Subcutaneous adipose tissue (tissue), 4 donors: Measurements from ENCODE around the gene FCHSD1. TPM values are rescaled to one million over a fixed set of nuclear protein-coding genes. Genes with fewer than 3 reads are reported as not detected.

Experiments used
- total RNA-seq, 4 donors: library from RNA; depleted of rRNA; stranded (reverse); fragments of >200 nt; gene quantifications; one replicate each; pipeline ENCODE4 v1.1.0, GENCODE V29; 2016
- TF ChIP-seq, protein P1 (sequence below): fragments of 450-650 bp; IDR thresholded peaks from one replicate; pipeline ENCODE4 v1.5.1; 2016; ENCODE audit warnings: low read depth, mild to moderate bottlenecking, control low read depth, antibody characterized with exemption, moderate library complexity

The FCHSD1 gene
- total RNA-seq, 4 donors from 2014 or later = 4.4 to 23.1 (median 16.3) TPM

DNA sequence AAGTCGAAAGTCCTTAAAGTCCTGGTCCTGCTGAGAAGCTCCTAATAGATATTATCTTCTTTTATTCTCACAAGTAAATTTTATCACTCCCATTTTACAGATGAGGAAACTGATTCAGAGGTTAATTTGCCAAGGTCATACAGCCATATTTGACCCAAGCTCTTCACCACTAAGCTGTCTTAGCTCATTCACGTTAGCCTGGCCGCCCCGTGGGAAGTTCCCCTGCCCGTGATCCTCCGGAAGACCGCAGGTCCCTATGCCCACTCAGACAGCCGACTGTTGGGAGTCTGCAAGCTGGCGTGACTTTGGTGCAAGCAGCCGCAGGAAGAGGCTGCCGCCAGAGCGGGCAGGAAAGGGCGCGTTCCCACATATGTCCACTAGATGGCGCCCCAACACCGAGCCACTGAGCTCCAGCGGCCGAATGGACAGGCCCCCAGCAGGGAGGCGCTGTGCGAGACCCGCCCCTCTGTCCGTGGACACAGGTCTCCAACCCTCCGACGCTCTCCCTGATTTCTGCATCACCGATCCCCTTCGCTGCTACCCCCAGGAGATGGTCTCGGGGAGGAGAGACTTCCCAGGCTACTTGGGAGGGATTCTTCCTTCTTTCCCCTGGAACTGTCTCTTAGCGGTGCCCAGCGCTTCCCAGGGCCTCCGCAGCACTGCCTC is 40.8 kb upstream of the FCHSD1 start:
- TF ChIP-seq, protein P1, sequence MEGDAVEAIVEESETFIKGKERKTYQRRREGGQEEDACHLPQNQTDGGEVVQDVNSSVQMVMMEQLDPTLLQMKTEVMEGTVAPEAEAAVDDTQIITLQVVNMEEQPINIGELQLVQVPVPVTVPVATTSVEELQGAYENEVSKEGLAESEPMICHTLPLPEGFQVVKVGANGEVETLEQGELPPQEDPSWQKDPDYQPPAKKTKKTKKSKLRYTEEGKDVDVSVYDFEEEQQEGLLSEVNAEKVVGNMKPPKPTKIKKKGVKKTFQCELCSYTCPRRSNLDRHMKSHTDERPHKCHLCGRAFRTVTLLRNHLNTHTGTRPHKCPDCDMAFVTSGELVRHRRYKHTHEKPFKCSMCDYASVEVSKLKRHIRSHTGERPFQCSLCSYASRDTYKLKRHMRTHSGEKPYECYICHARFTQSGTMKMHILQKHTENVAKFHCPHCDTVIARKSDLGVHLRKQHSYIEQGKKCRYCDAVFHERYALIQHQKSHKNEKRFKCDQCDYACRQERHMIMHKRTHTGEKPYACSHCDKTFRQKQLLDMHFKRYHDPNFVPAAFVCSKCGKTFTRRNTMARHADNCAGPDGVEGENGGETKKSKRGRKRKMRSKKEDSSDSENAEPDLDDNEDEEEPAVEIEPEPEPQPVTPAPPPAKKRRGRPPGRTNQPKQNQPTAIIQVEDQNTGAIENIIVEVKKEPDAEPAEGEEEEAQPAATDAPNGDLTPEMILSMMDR = no peak

DNA sequence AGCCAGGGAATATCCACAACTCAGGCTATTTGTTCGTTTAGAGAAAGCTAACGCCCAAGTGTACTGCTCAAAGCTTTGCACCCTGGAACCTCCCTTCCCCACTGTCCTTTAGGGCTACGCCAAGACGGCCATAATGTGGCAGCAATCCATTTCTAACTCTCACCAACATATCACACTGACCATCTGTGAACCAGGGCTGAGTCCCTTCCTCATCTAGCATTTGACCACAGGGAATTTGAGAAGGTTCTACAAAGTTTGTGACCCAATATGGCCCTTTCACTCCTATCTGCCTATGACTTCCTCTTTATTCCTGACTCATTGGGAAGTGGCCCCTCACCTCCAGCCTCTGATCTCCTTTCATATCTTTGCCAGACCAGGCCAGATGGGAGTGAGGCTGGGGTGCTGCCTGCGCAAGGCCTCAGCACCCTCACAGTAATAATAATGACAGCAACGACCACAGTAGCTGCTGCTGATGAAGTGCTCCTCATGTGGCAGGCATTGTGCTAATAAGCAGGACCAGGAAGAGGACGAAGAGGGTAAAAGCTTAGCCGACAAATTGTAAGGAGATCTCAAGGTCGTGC is 40.2 kb upstream of the FCHSD1 start:
- TF ChIP-seq, protein P1 = no peak

DNA sequence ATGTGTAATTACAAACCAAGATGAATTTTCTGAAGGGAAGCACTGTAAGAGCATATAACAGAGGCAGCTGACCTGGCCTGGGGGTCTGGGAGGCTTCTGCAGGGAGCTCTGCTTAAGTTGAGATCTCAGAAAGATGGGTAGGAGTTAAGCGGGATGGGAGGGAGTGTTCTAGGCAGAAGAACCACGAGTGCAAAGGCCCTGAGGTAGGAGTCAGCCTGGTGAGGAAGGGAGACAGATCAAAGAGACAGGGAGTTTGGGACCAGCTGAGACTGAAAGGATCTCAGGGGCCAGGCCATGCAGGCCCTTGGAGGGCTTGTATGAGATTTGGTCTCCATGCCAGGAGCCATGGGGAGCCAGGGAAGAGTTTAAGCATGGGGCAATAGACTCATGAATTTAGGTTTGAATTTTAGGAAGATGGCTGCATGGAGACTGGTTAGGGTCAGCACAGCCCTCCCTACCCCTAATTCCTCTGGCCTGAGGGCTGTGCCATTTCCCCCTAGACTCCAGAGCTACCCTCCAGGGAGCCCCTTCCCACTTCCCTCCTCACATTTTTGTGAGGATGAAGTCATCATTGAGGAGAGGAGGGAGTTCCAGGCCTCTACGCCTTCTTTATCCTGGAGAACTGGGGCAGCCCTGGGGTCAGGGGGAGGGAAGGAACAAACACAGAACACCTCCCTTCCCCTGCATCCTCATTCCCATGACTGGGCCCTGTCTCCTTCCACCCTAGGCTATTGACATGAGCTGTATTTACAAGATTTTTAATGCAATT is 35.6 kb upstream of the FCHSD1 start:
- TF ChIP-seq, protein P1 = no peak

DNA sequence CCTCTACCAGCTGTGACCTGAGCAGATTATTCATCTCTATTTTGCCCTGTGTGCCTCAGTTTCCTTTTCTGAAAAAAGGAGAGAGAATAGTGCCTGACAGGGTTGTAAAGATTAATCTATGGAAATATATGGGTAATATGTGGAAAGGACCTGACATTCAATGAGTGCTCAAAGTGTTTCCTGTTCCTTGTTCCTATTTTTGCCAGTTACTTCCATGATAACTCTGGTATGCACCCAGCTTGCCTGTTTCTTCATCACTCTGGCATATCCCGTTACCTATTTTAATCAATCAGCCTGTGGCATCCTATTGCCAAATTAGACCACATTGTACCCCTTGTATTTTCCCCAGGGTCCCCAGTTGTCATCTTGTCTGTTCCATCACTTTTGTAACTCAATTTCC is 34.4 kb upstream of the FCHSD1 start:
- TF ChIP-seq, protein P1 = no peak

DNA sequence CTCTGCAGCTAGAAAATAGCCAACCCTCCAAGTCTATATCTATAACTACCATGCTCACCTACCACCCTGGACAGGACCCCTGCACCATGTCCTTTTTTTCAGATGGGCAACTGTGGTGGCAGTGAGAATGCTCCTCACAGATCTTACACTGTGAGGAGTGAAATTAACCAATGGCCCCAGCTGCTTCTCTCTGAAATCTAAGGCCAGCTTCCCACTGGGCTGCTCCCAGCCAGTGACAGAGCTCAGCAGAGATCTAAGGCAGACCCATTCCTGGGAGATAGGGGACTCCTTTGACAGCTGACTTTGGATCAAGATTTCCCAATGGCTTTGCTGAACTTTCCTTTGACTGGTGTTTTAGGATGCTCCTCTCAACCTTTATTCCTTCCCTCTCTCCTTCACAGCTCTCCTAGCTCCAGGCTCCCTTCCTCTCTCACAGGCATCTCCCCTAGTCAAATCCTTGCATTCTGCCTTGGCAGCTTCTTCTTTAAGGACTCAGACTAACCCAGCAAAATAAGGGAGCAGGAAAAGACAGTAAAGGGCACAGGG is 32.5 kb upstream of the FCHSD1 start:
- TF ChIP-seq, protein P1 = no peak

DNA sequence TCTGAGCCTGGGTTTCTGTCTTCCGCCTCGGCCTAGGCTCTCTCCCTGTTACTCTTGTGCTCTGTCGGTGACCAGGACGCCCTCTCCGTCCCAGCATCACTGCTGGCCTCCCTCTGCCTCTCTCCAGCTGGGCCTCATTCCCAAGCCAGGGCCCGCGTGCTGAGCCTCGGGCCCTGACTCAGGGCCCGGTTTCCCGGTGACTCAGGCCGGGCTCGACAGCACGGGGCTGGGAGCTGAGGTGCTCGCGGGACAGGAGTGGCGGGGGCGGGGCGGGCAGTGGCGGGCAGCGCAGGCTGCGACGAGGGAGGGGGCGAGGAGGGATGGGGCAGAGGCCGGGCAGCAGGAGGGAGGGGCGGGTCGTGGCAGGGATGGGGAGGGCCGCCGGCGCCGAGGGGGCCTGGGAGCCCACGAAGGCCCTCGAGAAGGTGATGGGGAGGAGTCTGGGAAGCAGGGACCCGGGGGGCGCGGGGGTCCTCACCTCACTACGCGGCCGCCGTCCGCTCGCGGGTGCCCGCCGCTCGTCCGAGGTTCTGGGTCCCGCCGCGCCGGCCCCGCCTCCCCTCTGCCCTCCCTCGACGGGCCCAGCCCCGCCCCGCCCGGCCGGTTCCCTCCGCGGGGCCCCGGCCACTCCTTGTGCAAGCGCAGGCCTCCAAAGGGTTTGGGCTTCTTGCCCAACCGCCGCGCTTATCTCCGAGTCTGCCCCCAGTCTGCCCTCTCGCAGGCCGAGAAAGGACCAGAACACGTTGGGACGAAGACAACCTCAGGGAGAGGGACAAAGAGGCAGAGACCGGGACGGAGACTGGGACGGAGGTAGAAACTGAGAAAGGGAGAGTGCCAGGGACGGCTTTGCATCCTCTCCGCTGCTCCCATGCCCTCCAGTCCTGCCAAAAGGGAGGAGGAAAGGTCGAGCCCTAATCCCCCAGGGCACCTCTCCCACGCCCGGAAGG is 30.8 kb upstream of the FCHSD1 start, which contains the start of gene ARAP3:
ARAP3 (minus strand) TSS at position 536 of the 947 bp plus-strand sequence. CDS start 1,744 bp downstream, outside the sequence.
- TF ChIP-seq, protein P1 = no peak
